K562 (cell line): ENCODE data around the gene PSMA6.

ENCODE experiments used
- CBFB ChIP-seq: sonication (generic); formaldehyde crosslinking; IDR thresholded peaks from 2 replicates; pipeline ENCODE4 v1.4.0; 2020; ENCODE audit warnings: mild to moderate bottlenecking, missing genetic modification reagents
- EZH2 ChIP-seq: IDR thresholded peaks from 2 replicates; pipeline ENCODE4 v1.6.1; 2012; ENCODE audit warnings: low read depth, mild to moderate bottlenecking, inconsistent platforms, low read length, borderline replicate concordance
- GTF2F1 ChIP-seq: IDR thresholded peaks from 2 replicates; pipeline ENCODE4 v1.6.1; 2011; ENCODE audit warnings: low read depth, low read length, improper control_type of control experiment
- JUND ChIP-seq, 2 experiments: IDR thresholded peaks; 2 replicates in 1 of 2; 3 replicates in 1 of 2; pipeline ENCODE4 v1.6.1; 2011; ENCODE audit warnings: borderline replicate concordance in 2 of 2, low read depth in 2 of 2, low read length in 2 of 2, improper control_type of control experiment in 1 of 2, missing biosample characterization in 1 of 2, missing genetic modification characterization in 1 of 2, missing genetic modification reagents in 1 of 2
- KAT8 ChIP-seq: fragments of 450-650 bp; IDR thresholded peaks from 2 replicates; pipeline ENCODE4 v1.6.1; 2016; ENCODE audit warnings: low read depth, mild to moderate bottlenecking
- MTF1 ChIP-seq: fragments of 250-450 bp; sonication (Bioruptor Pico); IDR thresholded peaks from 2 replicates; pipeline ENCODE4 v1.9.0; 2021; ENCODE audit warnings: moderate library complexity, mild to moderate bottlenecking, inconsistent platforms, borderline replicate concordance
- TF ChIP-seq, protein P1 (sequence below): IDR thresholded peaks from 2 replicates; pipeline ENCODE4 v1.6.1; 2012; ENCODE audit warnings: low read depth, low read length, improper control_type of control experiment, borderline replicate concordance
- TF ChIP-seq, protein P2 (sequence below): fragments of 250-450 bp; sonication (Bioruptor Pico); IDR thresholded peaks from 2 replicates; pipeline ENCODE4 v1.8.0; 2021; ENCODE audit warnings: moderate library complexity, mild to moderate bottlenecking, inconsistent platforms
- TF ChIP-seq, protein P3 (sequence below), 3 experiments: IDR thresholded peaks in 2 of 3; conservative IDR thresholded peaks in 1 of 3; 2 replicates each; pipeline ENCODE4 v1.5.1; 2011 to 2012; ENCODE audit warnings: low read length in 3 of 3, mild to moderate bottlenecking in 3 of 3, control low read depth in 2 of 3, improper control_type of control experiment in 1 of 3, inconsistent platforms in 1 of 3, low read depth in 1 of 3, mixed read lengths in 1 of 3, moderate library complexity in 1 of 3; ENCODE audit not compliant: insufficient read depth in 2 of 3

DNA sequence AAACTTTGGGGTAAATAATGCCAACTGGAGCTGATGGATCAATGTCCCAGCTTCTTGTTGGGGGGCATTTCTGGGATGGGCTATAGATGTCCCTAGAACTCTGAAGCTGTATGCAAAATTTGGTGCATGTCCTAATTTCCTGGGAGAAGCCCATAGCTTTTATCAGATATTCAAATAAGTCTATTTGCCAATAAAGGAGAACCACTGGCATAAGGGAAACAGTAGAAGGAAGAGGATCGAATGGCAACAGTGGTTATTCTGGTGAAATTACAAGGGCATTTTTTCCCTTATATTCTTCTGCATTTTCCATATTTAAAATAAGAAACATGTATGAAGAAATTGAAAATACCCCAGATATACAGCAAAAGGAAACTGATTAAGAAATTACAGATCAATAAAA, 34.2 kb downstream of the PSMA6 start:
- TF ChIP-seq EZH2 (no peak), JUND (IDR thresholded peaks at IDR 0.05; ENCODE audit: borderline replicate concordance, low read depth, low read length) (no peak), JUND (tag; IDR thresholded peaks at IDR 0.05; ENCODE audit: borderline replicate concordance, low read depth, low read length) (no peak), KAT8 (no peak), MTF1 (CRISPR knock-in tag) (no peak), GTF2F1 (no peak), CBFB (CRISPR knock-in tag) (no peak)
- TF ChIP-seq, protein P1, sequence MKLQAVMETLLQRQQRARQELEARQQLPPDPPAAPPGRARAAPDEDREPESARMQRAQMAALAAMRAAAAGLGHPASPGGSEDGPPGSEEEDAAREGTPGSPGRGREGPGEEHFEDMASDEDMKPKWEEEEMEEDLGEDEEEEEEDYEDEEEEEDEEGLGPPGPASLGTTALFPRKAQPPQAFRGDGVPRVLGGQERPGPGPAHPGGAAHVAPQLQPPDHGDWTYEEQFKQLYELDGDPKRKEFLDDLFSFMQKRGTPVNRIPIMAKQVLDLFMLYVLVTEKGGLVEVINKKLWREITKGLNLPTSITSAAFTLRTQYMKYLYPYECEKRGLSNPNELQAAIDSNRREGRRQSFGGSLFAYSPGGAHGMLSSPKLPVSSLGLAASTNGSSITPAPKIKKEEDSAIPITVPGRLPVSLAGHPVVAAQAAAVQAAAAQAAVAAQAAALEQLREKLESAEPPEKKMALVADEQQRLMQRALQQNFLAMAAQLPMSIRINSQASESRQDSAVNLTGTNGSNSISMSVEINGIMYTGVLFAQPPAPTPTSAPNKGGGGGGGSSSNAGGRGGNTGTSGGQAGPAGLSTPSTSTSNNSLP, result no peak
- TF ChIP-seq, protein P2, sequence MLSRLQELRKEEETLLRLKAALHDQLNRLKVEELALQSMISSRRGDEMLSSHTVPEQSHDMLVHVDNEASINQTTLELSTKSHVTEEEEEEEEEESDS (CRISPR knock-in tag), result no peak
- TF ChIP-seq, protein P3, sequence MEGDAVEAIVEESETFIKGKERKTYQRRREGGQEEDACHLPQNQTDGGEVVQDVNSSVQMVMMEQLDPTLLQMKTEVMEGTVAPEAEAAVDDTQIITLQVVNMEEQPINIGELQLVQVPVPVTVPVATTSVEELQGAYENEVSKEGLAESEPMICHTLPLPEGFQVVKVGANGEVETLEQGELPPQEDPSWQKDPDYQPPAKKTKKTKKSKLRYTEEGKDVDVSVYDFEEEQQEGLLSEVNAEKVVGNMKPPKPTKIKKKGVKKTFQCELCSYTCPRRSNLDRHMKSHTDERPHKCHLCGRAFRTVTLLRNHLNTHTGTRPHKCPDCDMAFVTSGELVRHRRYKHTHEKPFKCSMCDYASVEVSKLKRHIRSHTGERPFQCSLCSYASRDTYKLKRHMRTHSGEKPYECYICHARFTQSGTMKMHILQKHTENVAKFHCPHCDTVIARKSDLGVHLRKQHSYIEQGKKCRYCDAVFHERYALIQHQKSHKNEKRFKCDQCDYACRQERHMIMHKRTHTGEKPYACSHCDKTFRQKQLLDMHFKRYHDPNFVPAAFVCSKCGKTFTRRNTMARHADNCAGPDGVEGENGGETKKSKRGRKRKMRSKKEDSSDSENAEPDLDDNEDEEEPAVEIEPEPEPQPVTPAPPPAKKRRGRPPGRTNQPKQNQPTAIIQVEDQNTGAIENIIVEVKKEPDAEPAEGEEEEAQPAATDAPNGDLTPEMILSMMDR (IDR thresholded peaks at IDR 0.05 in 2 of 3, conservative IDR thresholded peaks at IDR 0.05 in 1 of 3; ENCODE audit: insufficient read depth in 2 of 3, low read depth in 1 of 3, low read length in 3 of 3), result no peak
